HG02885 (cell line): Measurements from ENCODE around the gene C1QTNF2.

ENCODE experiments used
- ATAC-seq: cut with Tn5 transposase; IDR thresholded peaks from one replicate; pipeline ENCODE4 v1.9.1; 2021; ENCODE audit warnings: mild to moderate bottlenecking; ENCODE audit not compliant: unreplicated experiment, poor library complexity

The C1QTNF2 gene

GRCh38 chr5:160310552-160311295 is 59.7 kb downstream of the C1QTNF2 start:
- ATAC-seq, result no peak

- no peak for ATAC-seq
These were observed 60.3 kb downstream of the C1QTNF2 start for GRCh38 chr5:160310140-160310539.

- no peak for ATAC-seq
These were observed 63.7 kb downstream of the C1QTNF2 start for GRCh38 chr5:160306696-160307095.

GRCh38 chr5:160305319-160305718 is 65.1 kb downstream of the C1QTNF2 start:
- no peak for ATAC-seq

- ATAC-seq, result no peak
These were observed 66.7 kb downstream of the C1QTNF2 start for GRCh38 chr5:160303690-160304089.

- no peak for ATAC-seq
These were observed 72.2 kb downstream of the C1QTNF2 start for GRCh38 chr5:160298189-160298588.

GRCh38 chr5:160297776-160298175 is 72.7 kb downstream of the C1QTNF2 start:
- ATAC-seq, result no peak
